HG03432 (cell line): ENCODE results near the gene SLC39A11.
"Not testable (repeated sequence)": the region's sequence is repeated elsewhere in the genome, so short reads cannot be mapped to it uniquely, and the experiment has no call there.

Experiments
- ATAC-seq: cut with Tn5 transposase; IDR thresholded peaks from one replicate; pipeline ENCODE4 v1.9.1; 2021; ENCODE audit warnings: mild to moderate bottlenecking, moderate library complexity; ENCODE audit not compliant: unreplicated experiment

SLC39A11 gene

GRCh38 chr17:72927760-72928159 is 164.7 kb downstream of the SLC39A11 start:
- ATAC-seq: no peak

GRCh38 chr17:72927146-72927545 is 165.3 kb downstream of the SLC39A11 start:
- ATAC-seq: no peak

GRCh38 chr17:72926171-72926570 is 166.3 kb downstream of the SLC39A11 start:
- no peak for ATAC-seq

GRCh38 chr17:72924196-72924595 is 168.3 kb downstream of the SLC39A11 start:
- no peak for ATAC-seq

- ATAC-seq: no peak
These were observed 170.3 kb downstream of the SLC39A11 start for GRCh38 chr17:72922219-72922618.

- ATAC-seq: no peak
These were observed 171.0 kb downstream of the SLC39A11 start for GRCh38 chr17:72921347-72922054.

GRCh38 chr17:72920513-72920912 is 172.0 kb downstream of the SLC39A11 start:
- no peak for ATAC-seq

GRCh38 chr17:72916991-72917390 is 175.5 kb downstream of the SLC39A11 start:
- no peak for ATAC-seq

GRCh38 chr17:72915625-72916081 is 176.8 kb downstream of the SLC39A11 start:
- ATAC-seq: no peak

- ATAC-seq: no peak
These were observed 179.3 kb downstream of the SLC39A11 start for GRCh38 chr17:72913142-72913682.

GRCh38 chr17:72906306-72906705 is 186.2 kb downstream of the SLC39A11 start:
- ATAC-seq: no peak

- no peak for ATAC-seq
These were observed 189.0 kb downstream of the SLC39A11 start for GRCh38 chr17:72903522-72903921.

GRCh38 chr17:72901657-72902056 is 190.8 kb downstream of the SLC39A11 start:
- ATAC-seq: no peak

GRCh38 chr17:72901083-72901482 is 191.4 kb downstream of the SLC39A11 start:
- ATAC-seq: no peak

- ATAC-seq: no peak
These were observed 191.9 kb downstream of the SLC39A11 start for GRCh38 chr17:72900654-72900971.

- no peak for ATAC-seq
These were observed 193.8 kb downstream of the SLC39A11 start for GRCh38 chr17:72898725-72899124.

- ATAC-seq: not testable (repeated sequence)
These were observed 196.2 kb downstream of the SLC39A11 start for GRCh38 chr17:72896288-72896687.

- ATAC-seq: no peak
These were observed 200.9 kb downstream of the SLC39A11 start for GRCh38 chr17:72891627-72892026.

GRCh38 chr17:72890711-72891110 is 201.8 kb downstream of the SLC39A11 start:
- no peak for ATAC-seq

- no peak for ATAC-seq
These were observed 204.6 kb downstream of the SLC39A11 start for GRCh38 chr17:72887917-72888316.

GRCh38 chr17:72887322-72887721 is 205.2 kb downstream of the SLC39A11 start:
- no peak for ATAC-seq

- ATAC-seq: no peak
These were observed 205.9 kb downstream of the SLC39A11 start for GRCh38 chr17:72886622-72887021.

GRCh38 chr17:72884066-72884465 is 208.4 kb downstream of the SLC39A11 start:
- ATAC-seq: no peak
